Dedifferentiated amniotic fluid mesenchymal stem cell (primary cell): Measurements from ENCODE around the gene PET100.
"Not testable (repeated sequence)": the region's sequence is repeated elsewhere in the genome, so short reads cannot be mapped to it uniquely, and the experiment has no call there.

Source experiments
- DNase-seq: peaks from one replicate; pipeline ENCODE4 v3.0.0-alpha.2; 2016; ENCODE audit errors: extremely low spot score

Gene PET100

DNA sequence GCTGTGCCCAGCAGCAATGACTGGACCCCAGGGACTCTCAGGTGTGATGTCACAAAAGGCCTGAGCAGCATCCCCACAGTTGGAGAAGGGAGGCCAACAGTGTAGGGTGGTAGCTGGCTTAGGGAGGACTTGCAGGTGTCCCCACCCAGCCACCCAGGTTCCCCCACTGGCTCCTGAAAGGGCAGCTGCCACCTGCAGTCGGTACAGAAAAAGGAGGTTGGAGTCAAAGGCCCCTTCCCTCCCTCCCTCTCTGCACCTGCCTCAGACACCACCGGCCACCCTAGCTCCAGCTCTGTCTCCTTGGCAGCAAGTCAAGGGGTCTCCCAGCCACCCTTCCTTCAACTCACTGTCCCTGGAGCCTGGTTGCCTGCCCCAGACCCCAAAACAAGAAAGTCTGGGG, 4.1 kb downstream of the PET100 start, which contains the start of gene PCP2:
Gene PCP2 (minus strand): TSS at position 22 of the 400 bp plus-strand sequence. CDS start 262 bp downstream, outside the sequence.
- no peak for DNase-seq

- no peak for DNase-seq
These were observed 6.1 kb downstream of the PET100 start for GRCh38 chr19:7635670-7636069.

DNA sequence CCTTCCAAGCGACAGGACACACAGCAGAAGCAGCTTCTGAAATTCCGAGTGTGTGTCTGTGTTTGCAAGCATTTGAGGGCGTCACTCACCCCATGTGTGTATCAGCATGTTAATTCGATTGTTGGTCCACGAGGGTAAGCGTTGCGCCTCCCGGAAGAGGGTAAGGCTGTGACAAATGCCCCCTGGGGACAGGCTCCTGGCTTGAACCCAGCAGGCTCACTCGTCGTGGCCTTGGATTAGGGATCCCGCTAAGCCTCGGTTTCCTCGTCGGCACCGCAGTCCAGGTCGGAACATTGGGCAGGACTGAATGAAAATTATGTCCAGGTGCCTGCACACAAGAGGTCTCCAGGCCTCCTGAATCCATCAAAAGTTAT, 6.7 kb downstream of the PET100 start:
- no peak for DNase-seq

DNA sequence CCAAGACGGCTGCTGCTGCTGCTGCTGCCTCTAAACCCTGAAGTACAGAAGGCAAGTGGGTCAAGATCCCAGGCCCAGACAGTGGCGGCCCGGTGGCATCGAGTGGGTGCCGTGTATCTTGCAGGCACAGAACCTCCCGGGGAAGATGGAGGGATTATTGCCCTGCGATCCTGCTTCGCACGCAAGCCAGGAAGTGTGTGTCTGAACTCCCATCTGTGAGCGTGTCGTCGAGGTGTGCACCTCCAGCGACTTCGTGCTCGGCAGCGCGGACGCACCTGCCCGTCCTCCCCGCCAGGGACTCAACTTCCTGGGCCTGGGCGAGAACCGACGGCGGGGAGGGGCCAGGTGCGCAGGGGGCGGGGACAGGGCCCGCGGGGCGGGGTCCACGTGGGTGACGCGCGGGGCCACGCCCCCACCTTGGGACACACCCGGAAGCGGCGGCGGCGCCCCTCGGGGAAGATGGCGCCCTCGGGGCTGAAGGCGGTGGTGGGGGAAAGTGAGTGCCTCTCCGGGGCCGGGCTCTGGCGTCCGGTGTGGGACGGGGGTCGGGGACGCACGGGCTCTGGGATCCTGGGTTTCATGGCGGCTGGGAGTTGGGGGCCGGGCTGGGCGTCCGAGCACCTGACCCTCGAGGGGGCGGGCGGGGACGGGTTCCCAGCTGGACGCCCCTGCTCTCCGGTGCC, 7.2 kb downstream of the PET100 start, which contains the start of gene STXBP2:
Gene STXBP2 (plus strand): TSS at position 420 of the 683 bp plus-strand sequence. CDS start 40 bp downstream, at position 460.
- DNase-seq, result no peak

- DNase-seq, result no peak
These were observed 8.0 kb downstream of the PET100 start for GRCh38 chr19:7637374-7638256.

- no peak for DNase-seq
These were observed 9.3 kb downstream of the PET100 start for GRCh38 chr19:7638802-7639465.

DNA sequence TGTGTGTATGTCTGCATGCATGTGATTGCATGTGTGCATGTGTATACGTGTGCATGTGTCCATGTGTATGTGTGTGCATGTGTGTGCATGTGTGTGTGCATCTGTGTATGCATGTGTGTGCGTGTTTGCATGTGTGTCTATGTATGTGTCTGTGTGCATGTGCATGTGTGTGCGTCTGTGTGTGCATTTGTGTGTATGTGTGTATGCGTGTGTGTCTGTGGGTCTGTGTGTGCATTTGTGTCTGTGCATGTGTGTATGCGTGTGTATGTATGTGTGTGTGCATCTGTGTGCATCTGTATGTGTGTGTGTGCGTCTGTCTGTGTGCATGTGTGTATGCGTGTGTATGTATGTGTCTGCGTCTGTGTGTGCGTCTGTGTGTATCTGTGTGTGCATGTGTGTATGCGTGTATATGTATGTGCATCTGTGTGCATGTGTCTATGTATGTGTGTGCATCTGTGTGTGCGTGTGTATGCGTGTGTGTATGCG, 10.3 kb downstream of the PET100 start:
- no peak for DNase-seq

DNA sequence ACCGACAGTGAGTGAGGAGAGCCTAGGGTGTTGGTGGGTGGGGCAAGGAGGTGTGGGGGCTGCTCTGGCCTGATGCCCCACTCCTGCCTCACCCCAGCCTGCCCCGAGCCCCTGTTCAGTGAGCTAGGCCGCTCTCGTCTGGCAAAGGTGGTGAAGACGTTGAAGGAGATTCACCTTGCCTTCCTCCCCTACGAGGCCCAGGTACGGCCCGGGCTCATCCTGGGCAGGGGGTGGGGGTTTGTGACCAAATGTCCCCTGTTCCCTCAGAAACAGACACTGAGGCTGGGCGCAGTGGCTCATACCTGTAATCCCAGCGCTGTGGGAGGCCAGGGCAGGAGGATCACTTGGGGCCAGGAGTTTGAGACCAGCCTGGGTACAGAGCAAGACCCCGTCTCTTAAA, 11.2 kb downstream of the PET100 start:
- DNase-seq, result no peak

GRCh38 chr19:7641290-7642276, 12.0 kb downstream of the PET100 start:
- no peak for DNase-seq

DNA sequence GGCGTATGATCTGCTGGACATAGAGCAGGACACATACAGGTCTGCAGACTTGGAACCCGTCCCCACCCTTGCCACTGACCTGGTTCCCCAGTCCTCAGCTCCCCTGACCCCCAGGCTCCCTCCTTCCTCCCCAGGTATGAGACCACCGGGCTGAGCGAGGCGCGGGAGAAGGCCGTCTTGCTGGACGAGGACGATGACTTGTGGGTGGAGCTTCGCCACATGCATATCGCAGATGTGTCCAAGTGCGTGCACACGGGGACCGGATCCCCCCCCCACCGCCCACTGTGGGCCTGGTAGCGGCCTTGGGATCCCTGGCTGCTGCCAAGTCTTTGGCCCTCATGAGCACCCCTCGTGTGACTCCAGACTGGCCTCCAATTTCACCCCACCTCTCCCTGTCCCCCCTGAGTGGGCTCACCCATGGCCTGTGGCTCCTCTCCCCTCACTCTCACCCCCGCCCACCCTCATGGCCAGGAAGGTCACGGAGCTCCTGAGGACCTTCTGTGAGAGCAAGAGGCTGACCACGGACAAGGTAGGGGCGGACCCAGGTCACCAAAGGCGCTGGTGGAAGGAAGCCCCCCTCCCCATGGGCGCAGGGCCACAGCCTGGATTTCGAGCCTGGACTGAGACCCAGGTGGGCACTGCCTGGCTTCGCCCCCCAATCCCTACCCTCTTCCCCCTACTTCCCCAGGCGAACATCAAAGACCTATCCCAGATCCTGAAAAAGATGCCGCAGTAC, 12.9 kb downstream of the PET100 start:
- no peak for DNase-seq

DNA sequence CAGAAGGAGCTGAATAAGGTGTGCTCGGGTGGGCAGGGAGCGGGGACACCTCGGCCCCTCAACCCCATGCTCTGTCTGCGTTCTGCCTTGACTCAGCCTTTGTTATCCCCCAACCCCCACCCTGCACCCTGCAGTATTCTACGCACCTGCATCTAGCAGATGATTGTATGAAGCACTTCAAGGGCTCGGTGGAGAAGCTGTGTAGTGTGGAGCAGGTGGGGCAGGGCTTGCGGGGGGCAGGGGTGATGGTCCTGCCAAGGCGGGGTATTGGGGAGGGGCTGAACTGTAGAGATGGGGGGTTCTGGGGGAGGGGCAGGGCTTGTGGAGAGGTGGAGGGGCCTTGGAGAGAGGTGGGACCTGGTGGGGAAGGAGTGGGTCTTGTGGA, 13.4 kb downstream of the PET100 start:
- DNase-seq, result no peak

DNA sequence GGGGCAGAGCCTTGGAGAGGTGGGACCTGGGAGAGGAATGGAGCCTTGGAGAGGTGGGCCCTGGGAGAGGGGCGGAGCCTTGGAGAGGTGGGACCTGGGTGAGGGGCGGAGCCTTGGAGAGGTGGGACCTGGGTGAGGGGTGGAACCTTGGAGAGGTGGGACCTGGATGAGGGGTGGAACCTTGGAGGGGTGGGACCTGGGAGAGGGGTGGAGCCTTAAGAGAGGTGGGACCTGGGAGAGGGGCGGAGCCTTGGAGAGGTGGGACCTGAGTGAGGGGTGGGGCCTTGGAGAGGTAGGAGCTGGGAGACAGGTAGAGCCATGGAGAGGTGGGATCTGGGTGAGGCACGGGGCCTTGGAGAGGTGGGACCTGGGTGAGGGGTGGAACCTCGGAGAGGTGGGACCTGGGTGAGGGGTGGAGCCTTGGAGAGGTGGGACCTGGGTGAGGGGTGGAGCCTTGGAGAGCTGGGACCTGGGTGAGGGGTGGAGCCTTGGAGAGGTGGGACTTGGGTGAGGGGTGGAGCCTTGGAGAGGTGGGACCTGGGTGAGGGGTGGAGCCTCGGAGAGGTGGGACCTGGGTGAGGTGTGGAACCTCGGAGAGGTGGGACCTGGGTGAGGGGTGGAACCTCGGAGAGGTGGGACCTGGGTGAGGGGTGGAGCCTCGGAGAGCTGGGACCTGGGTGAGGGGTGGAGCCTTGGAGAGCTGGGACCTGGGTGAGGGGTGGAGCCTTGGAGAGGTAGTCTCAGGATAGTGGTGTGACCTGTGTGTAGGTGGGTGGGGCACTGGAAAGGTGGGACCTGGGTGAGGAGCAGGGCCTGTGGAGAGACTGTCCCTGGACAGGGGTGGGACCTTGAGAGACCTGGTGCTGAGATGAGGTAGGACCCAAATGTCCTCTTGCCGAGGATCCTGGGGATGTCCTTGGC, 14.3 kb downstream of the PET100 start:
- not testable (repeated sequence) for DNase-seq

GRCh38 chr19:7644550-7644877, 14.9 kb downstream of the PET100 start:
- no peak for DNase-seq

DNA sequence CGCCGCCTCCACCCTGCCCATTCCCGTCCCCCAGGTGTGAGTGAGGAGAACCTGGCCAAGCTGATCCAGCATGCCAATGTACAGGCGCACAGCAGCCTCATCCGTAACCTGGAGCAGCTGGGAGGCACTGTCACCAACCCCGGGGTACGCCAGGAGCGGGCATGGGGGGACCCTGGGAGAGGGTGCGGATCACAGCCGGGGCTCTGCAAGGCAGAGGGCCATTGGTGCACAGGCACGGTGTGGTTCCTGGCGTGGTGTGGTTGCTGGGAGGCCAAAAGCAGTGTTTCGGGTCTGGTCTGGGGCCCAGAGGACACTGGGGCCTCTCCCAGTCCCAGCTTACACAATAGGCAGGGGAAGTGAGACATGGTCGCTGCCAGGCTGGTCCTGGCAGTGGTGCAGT, 15.6 kb downstream of the PET100 start:
- no peak for DNase-seq

GRCh38 chr19:7645656-7646425, 16.2 kb downstream of the PET100 start:
- no peak for DNase-seq

DNA sequence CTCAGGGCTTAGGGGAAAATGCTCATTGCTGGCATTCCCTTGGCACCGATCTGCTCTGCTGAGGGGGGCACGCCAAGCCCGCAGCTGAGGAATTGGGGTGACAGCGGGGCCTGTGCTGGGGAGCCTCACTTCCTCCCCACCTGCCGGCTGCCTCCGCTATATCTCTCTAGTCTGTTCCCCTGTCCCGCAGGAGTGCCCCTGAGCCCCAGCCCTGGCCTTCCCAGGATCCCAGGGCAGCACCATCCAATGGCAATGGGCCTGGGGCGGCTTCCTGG, 16.8 kb downstream of the PET100 start:
- DNase-seq, result no peak

DNA sequence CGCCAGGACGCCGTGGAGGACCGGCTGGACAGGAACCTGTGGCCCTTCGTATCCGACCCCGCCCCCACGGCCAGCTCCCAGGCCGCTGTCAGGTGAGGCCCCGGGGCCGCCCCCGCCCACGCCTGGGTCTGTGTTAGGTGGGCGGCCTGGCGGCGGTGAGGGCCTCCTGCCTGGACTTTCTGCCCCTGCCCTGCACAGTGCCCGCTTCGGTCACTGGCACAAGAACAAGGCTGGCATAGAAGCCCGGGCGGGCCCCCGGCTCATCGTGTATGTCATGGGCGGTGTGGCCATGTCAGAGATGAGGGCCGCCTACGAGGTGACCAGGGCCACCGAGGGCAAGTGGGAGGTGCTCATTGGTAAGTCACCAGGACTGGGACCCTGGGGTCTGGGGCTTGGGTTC, 17.6 kb downstream of the PET100 start:
- no peak for DNase-seq

DNA sequence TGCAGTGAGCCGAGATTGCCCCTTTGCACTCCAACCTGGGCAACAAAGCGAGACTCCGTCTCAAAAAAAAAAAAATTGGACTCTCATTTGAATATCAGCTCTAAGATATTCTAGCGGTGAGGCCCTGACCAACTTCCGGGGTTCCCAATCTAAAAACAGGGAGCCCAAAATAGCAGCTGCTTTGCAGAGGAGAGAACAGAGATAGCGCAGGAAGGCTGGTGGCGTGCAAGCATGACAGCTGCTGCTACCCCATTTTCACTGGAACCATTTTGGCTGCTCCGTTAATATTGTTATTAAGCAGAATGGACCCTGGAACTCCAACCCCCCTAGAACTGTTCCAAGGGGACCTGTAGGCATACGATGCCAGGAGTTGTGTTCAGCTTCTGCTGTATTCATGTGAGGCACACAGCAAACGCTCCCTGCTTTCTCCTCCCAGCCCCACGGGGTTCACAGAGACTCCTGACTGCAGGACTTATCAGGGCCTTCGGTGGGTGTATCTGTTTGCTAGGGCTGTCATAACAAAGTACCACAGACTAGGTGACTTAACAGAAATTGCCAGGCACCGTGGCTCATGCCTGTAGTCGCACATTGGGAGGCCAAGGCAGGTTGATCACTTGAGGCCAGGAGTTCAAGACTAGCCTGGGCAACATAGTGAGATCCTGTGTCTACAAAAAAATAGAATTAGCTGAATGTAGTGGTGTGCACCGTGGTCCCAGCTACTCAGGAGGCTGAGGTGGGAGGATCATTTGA, 18.8 kb downstream of the PET100 start:
- DNase-seq, result no peak
